VCaP (cell line): ENCODE data around the gene FOXC2.
A peak's percentile ranks its signal among the peaks of the same experiment; 100 is the strongest.

Source experiments
- H3K27ac ChIP-seq: fragments of 450-650 bp; 2 replicates; pipeline ENCODE4 v1.5.1; 2017
- CTCF ChIP-seq: fragments of 450-650 bp; conservative IDR thresholded peaks from 2 replicates; pipeline ENCODE4 v1.5.1; 2017; ENCODE audit warnings: mild to moderate bottlenecking, moderate library complexity

The FOXC2 gene

GRCh38 chr16:86566601-86566965 is at the start of gene FOXC2:
TSS of gene FOXC2 (plus strand) at chr16:86566829. CDS start at chr16:86567336, 507 bp downstream.
- H3K27ac ChIP-seq: no peak within 1 kb of the TSS
- TF ChIP-seq CTCF: no peak

DNA sequence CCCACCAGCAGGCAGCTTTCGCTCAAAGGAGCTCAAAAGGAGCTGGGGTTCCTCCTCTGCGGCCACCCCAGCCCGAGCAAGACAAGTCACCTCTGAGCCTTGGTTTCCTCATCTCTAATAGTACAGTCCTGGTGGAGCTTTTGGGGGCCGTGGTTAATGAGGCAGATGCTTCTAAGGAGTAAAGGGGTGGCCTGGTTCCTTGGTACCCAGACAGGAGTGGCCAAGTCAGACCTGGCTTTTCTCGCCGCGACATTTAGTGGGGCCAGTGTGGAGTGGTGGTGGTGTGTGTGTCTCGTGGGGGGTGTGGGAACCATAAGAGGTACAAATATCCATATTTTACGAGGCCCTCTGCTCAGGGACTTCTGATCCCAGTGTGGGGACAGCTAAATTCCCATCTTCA is 49.6 kb upstream of the FOXC2 start:
- no peak for TF ChIP-seq CTCF
- H3K27ac ChIP-seq: no peak overlapping the region

DNA sequence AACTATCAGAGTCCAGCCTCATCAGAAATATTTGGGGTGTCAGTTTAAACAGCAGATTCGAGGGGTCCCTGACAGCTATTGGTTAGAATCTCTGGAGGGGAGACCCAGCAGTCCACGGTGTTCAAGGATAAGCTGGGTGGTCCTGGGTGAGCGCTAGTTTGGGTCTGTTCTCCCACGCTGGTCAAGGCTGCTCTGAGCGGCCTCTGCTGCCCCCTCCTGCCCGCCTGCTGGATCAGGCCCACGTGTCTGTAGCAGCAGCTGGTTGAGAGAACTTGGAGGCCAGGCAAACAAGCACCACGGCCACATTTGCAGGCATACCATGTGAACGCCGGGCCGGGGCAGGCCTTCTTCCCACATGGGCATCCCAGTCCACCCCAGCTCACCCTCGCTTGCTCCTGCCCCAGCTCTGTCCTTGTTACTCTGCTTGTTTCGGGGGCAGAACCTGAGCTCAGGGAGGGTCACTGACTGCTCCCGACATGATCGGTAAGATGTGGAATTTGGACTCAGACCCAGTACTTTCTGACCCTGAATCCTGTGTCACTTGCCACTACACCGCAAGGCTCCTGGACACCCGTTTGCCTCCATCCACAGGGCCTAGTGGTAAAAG is 48.9 kb upstream of the FOXC2 start:
- no peak overlapping the region for H3K27ac ChIP-seq
- peak; percentile 70 for TF ChIP-seq CTCF

DNA sequence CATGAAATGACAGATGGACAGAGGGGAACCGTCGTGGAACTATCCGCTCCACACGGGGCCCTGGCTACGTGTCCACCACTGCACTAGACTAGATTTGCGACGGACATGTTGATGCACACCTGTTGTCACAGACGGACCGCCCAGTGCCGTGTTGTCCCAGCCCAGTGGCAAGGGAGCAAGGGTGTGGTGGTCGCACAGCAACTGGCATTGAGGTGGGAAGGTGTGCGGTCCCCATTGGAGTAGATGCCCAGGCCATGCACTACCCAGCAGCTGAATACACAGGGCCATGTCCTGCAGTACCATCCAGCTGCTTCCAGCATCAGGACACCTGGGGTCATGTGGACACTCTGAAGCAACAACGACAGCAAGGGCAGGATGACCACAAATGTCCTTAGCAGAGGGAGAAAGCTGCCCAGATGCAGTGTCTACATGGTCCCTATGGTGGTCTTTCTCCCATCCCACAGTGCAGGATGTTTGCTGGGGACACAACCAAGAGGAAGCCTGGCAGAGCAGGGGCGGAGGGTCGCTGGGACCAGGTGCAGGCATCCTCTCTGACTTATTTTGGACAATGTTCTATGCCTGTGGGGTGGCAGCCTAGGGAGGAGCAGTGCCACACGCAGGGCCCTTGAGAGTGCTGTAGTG is 47.5 kb upstream of the FOXC2 start:
- TF ChIP-seq CTCF: no peak
- H3K27ac ChIP-seq: no peak overlapping the region

GRCh38 chr16:86519649-86520316 is 46.8 kb upstream of the FOXC2 start:
- no peak overlapping the region for H3K27ac ChIP-seq
- TF ChIP-seq CTCF: peak; percentile 70

GRCh38 chr16:86520317-86521210 is 46.1 kb upstream of the FOXC2 start:
- no peak; the same call in 1 of the 2 replicates for TF ChIP-seq CTCF
- no peak overlapping the region for H3K27ac ChIP-seq
